GM19324 (cell line): ENCODE data around the gene MAP1LC3A.

Experiments used
- ATAC-seq: cut with Tn5 transposase; IDR thresholded peaks from one replicate; pipeline ENCODE4 v1.9.1; 2021; ENCODE audit warnings: mild to moderate bottlenecking, moderate library complexity; ENCODE audit not compliant: unreplicated experiment, low FRiP score

The MAP1LC3A gene

GRCh38 chr20:34573541-34574300 lies 15.2 kb downstream of the MAP1LC3A start:
- no peak for ATAC-seq

DNA sequence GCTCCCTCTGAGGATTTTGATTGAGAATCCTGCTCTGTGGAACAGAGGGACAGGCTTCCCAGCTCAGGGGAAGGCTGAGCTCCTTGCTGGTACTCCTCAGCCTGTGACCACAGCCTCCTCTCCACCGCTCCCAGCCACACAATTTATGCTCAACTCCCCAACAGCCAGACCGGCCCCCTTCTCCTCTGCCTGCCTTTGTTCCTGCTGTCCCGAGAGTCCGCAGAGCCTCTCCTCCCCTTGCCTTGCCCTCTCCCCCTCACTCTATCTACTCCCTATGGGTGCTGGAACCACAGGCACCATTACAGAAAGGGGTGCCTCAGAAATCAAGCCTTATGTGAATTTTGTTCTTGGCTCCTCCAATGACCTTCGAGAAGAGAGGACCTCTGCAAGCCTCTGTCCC lies 15.9 kb downstream of the MAP1LC3A start:
- no peak for ATAC-seq

DNA sequence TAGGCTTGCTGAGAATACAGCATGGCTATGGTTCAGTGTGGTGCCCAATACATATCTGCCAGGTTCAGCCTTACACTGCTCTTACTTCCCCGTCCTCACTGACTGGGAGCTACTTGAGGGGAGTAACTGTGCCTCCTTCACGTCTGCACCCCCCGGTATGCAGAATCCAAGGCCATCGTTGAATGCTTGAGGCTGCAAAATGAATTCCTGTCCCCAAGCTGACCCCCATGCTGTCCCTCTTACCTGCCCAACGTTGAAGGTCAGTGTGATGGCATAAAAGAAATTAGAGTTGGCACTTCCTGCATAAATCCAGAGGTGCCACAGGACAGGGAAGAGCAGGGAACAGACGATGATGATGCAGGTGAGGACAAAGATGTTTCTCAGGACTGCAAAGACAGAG lies 16.3 kb downstream of the MAP1LC3A start:
- ATAC-seq = no peak

DNA sequence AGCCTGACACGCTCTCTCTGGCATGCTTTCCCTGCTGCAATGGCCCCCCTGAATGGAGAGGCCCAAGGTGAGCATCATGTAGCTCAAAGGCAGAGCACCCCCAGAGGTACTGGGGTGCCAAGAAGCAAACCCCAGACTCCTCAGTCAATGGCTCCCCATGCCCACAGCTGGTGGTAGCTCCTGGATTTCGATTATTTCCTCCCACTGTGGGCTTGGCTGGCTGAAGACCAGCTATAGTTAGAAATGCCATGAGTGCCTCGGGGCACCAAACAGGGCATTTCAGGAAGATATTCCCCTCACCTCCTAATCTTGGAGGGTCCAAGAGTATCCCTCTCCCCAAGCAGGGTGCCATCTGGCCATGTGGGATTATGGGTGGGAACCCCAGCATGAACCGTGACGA lies 16.8 kb downstream of the MAP1LC3A start:
- ATAC-seq = no peak

GRCh38 chr20:34575756-34576155 lies 17.2 kb downstream of the MAP1LC3A start:
- ATAC-seq = no peak

DNA sequence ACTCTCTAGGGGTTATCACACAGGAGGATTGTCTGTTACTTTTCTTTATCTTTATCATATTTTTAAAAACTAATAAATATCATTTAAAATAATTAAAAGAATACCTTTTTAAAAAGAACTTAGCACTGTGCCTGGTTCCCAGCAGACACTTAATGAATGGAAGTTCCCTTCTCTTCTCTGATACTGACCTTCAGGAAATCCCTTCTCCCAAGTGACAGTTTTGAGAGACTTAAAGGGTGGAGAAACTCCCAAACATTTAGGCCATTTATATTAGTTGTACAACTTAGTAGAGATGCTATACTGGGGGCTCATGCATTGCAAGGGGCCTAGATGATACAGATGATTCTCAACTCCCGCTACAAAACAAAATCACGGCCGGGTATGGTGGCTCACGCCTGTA lies 18.5 kb downstream of the MAP1LC3A start:
- ATAC-seq = no peak

DNA sequence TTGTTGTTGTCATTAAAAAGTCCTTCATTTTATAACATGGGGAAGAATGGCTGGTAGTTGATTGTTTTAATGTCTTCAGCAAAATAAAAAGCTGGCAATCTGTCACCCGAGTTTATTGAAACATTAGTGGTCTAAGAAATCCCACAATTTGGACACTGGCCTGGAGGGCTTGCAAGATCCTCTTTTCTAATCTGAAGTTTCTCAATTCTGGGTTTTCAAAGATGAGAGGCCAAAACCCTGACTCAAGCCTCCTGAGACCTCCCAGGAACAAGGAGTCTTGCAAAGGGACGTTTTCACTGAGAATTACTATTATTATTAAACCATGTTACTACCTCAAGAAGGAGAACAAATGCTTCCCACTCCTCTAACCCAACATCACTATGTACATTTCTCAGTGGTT lies 19.5 kb downstream of the MAP1LC3A start:
- no peak for ATAC-seq

- no peak for ATAC-seq
Measured at GRCh38 chr20:34578521-34578920, 20.0 kb downstream of the MAP1LC3A start.

GRCh38 chr20:34579191-34579978 lies 20.9 kb downstream of the MAP1LC3A start:
- no peak for ATAC-seq

DNA sequence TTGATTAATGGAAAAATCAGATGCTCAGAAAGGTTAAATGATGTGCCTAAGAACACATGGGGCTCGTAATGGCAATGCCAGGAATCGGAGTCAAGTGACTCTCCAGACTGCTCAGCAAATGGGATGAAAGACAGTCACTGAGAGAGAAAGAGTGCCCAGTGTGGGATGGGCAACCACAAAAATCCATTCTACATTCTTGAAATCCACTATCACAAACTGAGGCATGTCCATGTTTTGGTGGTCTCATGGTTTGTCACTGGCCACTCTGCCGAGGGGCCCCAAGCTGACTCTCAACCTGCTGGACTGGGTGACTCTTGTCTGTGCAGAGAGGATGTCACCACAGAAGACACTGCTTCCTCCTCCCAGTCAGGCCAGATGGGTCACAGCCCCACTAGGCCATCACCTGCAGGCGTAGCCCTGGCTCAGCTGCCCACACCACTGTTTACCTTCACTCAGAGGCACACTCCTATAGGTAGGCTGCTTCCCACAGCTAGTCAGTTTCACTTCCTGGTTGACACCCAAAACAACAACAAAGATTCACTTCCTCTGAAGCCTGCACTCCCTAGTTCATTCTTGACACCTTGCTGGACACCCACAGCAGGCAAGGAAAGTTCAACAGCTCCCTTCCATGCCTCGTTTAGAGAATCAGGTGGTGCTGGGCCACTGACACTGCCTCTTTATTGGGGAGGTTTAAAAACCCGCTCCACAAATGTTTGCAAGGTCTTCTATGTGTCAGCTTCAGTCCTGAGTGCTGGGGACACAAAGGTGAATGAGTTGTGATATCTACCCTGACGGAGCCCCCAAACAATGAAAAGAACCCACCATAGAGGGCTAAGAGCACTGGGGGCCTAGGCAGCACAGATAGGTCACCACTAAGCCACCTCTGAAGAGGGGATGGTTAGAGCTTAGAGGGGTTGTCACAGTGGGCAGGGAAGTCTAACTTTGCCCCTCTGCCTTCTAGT lies 21.7 kb downstream of the MAP1LC3A start:
- no peak for ATAC-seq

GRCh38 chr20:34581341-34582184 lies 23.0 kb downstream of the MAP1LC3A start:
- ATAC-seq = no peak

GRCh38 chr20:34582221-34582620 lies 23.7 kb downstream of the MAP1LC3A start:
- ATAC-seq = no peak

- ATAC-seq = no peak
Measured at GRCh38 chr20:34582911-34583310, 24.4 kb downstream of the MAP1LC3A start.

DNA sequence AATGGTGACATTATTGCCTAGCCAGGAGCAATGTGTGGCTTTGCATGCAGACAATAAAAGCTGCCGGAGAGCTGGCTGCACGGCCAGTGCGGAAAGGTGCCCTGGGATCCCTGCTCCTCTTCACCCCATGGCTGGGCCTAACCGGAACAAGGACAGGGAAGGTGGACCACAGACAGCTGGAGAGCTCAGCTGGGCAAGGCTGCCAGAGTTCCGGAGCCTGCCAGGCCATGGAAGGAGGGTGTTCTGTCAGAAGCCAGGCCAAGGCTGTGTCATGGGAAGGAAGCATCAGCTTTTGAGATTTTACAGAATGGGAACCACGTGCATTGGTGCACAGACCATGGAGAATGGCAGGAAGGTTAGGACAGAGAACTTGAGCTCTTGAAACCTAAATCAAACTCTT lies 25.0 kb downstream of the MAP1LC3A start:
- ATAC-seq = no peak

DNA sequence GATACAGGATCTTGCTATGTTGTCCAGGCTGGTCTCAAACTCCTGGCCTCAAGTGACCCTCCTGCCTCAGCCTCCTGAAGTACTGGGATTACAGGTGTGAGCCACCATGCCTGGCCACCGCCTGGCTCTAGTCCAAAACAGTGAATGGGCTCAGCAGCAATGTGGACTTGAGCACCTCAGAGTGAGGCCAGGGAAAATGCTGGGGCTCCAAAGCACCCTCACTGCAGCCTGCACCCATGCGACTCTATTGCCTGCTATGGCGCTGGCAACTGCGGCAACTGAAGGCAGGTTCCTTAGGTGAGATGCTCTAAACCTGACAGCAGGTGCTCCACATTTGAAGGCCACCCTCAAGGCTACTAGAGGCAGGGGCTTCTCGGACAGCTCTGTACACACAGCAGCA lies 26.5 kb downstream of the MAP1LC3A start:
- no peak for ATAC-seq

DNA sequence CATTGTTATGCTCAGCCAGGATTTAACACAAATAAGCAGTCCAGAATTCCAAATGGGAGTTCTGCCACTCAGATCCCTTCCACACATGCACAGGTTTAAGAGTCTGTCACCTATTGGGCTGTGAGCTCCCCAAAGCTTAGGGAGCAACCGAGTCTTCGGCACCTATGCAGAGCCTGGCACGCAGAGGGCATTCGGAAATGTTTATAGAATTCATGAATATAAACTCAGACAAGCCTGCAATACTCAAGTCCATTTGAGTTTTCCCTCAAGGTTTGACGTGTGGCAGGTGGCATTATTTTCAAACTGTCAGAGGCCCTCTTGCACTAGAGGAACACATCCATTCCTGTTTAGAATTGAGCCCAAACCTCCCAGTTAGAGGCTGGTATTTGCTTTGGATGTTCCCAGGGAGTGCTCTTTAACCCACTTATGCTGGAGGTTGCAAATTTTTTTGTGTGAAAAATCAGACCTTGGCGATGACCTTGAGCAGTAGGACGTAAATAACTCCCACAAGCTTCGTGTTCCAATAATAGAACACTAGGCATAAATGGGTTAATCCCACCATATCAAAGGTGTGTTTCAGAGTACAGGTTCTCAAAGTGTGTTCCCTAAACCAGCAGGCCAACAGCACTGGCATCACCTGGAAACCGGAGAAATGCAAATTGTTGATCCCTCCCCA lies 28.1 kb downstream of the MAP1LC3A start:
- no peak for ATAC-seq

GRCh38 chr20:34595377-34596184 lies 37.1 kb downstream of the MAP1LC3A start:
- no peak for ATAC-seq

GRCh38 chr20:34600892-34601653 lies 42.6 kb downstream of the MAP1LC3A start:
- no peak for ATAC-seq
